Ishikawa (cell line): ENCODE measurements around the gene LRP8.

Experiments
- CEBPB ChIP-seq: IDR thresholded peaks from 2 replicates; pipeline ENCODE4 v1.6.1; 2012
- CREB1 ChIP-seq: IDR thresholded peaks from 2 replicates; pipeline ENCODE4 v1.6.1; 2012; ENCODE audit warnings: low read depth
- EGR1 ChIP-seq: IDR thresholded peaks from 2 replicates; pipeline ENCODE4 v1.6.1; 2012
- EP300 ChIP-seq: IDR thresholded peaks from 2 replicates; pipeline ENCODE4 v1.6.1; 2012; ENCODE audit warnings: borderline replicate concordance
- MAX ChIP-seq: IDR thresholded peaks from 2 replicates; pipeline ENCODE4 v1.6.1; 2012
- NFIC ChIP-seq: IDR thresholded peaks from 2 replicates; pipeline ENCODE4 v1.6.1; 2012
- REST ChIP-seq: IDR thresholded peaks from 2 replicates; pipeline ENCODE4 v1.6.1; 2012; ENCODE audit warnings: low read depth, mild to moderate bottlenecking
- TCF12 ChIP-seq: IDR thresholded peaks from 2 replicates; pipeline ENCODE4 v1.6.1; 2012; ENCODE audit warnings: low read depth
- YY1 ChIP-seq: IDR thresholded peaks from 2 replicates; pipeline ENCODE4 v1.6.1; 2012; ENCODE audit warnings: low read depth

GRCh38 chr1:53249706-53250105 lies 78.2 kb downstream of the LRP8 start:
- TF ChIP-seq TCF12 = no peak
- TF ChIP-seq EP300 = no peak
- no peak for TF ChIP-seq CEBPB
- TF ChIP-seq NFIC = no peak
- no peak for TF ChIP-seq MAX
- no peak for TF ChIP-seq EGR1
- TF ChIP-seq REST = no peak
- no peak for TF ChIP-seq CREB1
- no peak for TF ChIP-seq YY1
